A549 (cell line): ENCODE results near the gene CDK16.

Experiments
- BHLHE40 ChIP-seq: IDR thresholded peaks from 2 replicates; pipeline ENCODE4 v1.6.1; 2012; ENCODE audit warnings: low read depth, low read length, inconsistent platforms
- KDM1A ChIP-seq: fragments of 200-600 bp; sonication (generic); IDR thresholded peaks from 2 replicates; pipeline ENCODE4 v1.6.1; 2016; ENCODE audit warnings: low read depth, mild to moderate bottlenecking
- NR3C1 ChIP-seq: fragments of >200 bp; sonication (Bioruptor Twin); formaldehyde crosslinking; IDR thresholded peaks from 3 replicates; pipeline ENCODE4 v1.6.1; 2017
- POLR2A ChIP-seq: IDR thresholded peaks from 2 replicates; pipeline ENCODE4 v1.6.1; 2012; ENCODE audit warnings: mild to moderate bottlenecking, low read length
- POLR2AphosphoS2 ChIP-seq: conservative IDR thresholded peaks from 2 replicates; pipeline ENCODE4 v1.6.1; 2012; ENCODE audit warnings: low read length, improper control_type of control experiment, inconsistent platforms
- TF ChIP-seq, protein P1 (sequence below): IDR thresholded peaks from 2 replicates; pipeline ENCODE4 v1.6.1; 2012
- TF ChIP-seq, protein P2 (sequence below): fragments of >200 bp; sonication (Bioruptor Twin); formaldehyde crosslinking; IDR thresholded peaks from 3 replicates; pipeline ENCODE4 v1.5.1; 2016
- TF ChIP-seq, protein P3 (sequence below): fragments of 250-450 bp; sonication (Bioruptor Pico); IDR thresholded peaks from 2 replicates; pipeline ENCODE4 v1.5.0; 2021; ENCODE audit warnings: mild to moderate bottlenecking, moderate library complexity, borderline replicate concordance
- TF ChIP-seq, protein P4 (sequence below): fragments of 200-600 bp; sonication (generic); IDR thresholded peaks from 2 replicates; pipeline ENCODE4 v1.6.1; 2016; ENCODE audit warnings: antibody characterized with exemption, mild to moderate bottlenecking, moderate library complexity

DNA sequence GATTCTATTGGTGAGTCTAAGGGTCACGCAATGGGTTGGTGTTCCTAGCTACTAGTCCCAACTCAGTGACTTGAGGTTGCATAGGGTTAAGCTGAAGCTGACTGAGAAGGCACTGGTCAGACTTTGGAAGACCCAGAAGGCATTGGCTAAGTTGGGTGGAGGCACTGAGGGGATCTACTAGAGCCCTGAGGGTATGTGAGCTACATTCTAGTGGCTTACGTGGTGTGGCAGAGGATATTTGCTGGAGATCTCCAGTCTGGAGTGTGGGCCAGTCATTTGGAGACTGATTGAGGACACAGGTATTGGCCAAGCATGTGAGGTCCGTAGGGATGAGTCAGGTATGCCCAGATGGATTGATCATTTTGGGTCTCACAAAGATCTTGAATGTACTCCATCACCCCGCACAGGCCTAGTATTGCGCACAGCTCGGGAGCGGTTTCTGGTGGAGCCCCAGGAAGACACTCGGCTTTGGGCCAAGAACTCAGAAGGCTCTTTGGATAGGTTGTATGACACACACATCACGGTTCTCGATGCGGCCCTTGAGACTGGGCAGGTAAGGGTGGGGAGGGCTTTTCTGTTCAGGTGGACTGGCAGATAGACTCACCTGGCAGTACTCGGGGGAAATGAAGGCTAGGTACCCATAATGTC lies 21.5 kb downstream of the CDK16 start:
- TF ChIP-seq, protein P1, sequence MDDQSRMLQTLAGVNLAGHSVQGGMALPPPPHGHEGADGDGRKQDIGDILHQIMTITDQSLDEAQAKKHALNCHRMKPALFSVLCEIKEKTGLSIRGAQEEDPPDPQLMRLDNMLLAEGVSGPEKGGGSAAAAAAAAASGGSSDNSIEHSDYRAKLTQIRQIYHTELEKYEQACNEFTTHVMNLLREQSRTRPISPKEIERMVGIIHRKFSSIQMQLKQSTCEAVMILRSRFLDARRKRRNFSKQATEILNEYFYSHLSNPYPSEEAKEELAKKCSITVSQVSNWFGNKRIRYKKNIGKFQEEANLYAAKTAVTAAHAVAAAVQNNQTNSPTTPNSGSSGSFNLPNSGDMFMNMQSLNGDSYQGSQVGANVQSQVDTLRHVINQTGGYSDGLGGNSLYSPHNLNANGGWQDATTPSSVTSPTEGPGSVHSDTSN, result no peak
- TF ChIP-seq, protein P2, sequence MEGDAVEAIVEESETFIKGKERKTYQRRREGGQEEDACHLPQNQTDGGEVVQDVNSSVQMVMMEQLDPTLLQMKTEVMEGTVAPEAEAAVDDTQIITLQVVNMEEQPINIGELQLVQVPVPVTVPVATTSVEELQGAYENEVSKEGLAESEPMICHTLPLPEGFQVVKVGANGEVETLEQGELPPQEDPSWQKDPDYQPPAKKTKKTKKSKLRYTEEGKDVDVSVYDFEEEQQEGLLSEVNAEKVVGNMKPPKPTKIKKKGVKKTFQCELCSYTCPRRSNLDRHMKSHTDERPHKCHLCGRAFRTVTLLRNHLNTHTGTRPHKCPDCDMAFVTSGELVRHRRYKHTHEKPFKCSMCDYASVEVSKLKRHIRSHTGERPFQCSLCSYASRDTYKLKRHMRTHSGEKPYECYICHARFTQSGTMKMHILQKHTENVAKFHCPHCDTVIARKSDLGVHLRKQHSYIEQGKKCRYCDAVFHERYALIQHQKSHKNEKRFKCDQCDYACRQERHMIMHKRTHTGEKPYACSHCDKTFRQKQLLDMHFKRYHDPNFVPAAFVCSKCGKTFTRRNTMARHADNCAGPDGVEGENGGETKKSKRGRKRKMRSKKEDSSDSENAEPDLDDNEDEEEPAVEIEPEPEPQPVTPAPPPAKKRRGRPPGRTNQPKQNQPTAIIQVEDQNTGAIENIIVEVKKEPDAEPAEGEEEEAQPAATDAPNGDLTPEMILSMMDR, result no peak
- no peak for TF ChIP-seq BHLHE40
- TF ChIP-seq, protein P3, sequence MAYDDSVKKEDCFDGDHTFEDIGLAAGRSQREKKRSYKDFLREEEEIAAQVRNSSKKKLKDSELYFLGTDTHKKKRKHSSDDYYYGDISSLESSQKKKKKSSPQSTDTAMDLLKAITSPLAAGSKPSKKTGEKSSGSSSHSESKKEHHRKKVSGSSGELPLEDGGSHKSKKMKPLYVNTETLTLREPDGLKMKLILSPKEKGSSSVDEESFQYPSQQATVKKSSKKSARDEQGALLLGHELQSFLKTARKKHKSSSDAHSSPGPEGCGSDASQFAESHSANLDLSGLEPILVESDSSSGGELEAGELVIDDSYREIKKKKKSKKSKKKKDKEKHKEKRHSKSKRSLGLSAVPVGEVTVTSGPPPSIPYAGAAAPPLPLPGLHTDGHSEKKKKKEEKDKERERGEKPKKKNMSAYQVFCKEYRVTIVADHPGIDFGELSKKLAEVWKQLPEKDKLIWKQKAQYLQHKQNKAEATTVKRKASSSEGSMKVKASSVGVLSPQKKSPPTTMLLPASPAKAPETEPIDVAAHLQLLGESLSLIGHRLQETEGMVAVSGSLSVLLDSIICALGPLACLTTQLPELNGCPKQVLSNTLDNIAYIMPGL (CRISPR knock-in tag), result no peak
- TF ChIP-seq POLR2A, result no peak
- no peak for TF ChIP-seq NR3C1
- TF ChIP-seq KDM1A, result no peak
- TF ChIP-seq, protein P4, sequence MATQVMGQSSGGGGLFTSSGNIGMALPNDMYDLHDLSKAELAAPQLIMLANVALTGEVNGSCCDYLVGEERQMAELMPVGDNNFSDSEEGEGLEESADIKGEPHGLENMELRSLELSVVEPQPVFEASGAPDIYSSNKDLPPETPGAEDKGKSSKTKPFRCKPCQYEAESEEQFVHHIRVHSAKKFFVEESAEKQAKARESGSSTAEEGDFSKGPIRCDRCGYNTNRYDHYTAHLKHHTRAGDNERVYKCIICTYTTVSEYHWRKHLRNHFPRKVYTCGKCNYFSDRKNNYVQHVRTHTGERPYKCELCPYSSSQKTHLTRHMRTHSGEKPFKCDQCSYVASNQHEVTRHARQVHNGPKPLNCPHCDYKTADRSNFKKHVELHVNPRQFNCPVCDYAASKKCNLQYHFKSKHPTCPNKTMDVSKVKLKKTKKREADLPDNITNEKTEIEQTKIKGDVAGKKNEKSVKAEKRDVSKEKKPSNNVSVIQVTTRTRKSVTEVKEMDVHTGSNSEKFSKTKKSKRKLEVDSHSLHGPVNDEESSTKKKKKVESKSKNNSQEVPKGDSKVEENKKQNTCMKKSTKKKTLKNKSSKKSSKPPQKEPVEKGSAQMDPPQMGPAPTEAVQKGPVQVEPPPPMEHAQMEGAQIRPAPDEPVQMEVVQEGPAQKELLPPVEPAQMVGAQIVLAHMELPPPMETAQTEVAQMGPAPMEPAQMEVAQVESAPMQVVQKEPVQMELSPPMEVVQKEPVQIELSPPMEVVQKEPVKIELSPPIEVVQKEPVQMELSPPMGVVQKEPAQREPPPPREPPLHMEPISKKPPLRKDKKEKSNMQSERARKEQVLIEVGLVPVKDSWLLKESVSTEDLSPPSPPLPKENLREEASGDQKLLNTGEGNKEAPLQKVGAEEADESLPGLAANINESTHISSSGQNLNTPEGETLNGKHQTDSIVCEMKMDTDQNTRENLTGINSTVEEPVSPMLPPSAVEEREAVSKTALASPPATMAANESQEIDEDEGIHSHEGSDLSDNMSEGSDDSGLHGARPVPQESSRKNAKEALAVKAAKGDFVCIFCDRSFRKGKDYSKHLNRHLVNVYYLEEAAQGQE, result no peak
- no peak for TF ChIP-seq POLR2AphosphoS2
